ENCODE data around the gene MS4A2. TPM values are rescaled to one million over a fixed set of nuclear protein-coding genes. Genes with fewer than 3 reads are reported as not detected.
"Not testable (repeated sequence)": the region's sequence is repeated elsewhere in the genome, so short reads cannot be mapped to it uniquely, and the experiment has no call there.

Gene MS4A2
- total RNA-seq, 1 donor from 2014 or later: not detected

- Mint-ChIP-seq H3K36me3 (ENCODE audit: low read depth) (no peaks in the 10 kb centered on the region), H3K27me3 (ENCODE audit: low read depth) (peaks cover 28% of the 10 kb centered on the region), H3K4me1 (no peaks in the 10 kb centered on the region), H3K9me3 (no peaks in the 10 kb centered on the region), H3K27ac (ENCODE audit: unreplicated experiment) (no peak overlapping the region), H3K4me3 (no peak overlapping the region)
- DNase-seq (ENCODE audit: low read depth, low spot score): no peak
- TF ChIP-seq, protein P1, sequence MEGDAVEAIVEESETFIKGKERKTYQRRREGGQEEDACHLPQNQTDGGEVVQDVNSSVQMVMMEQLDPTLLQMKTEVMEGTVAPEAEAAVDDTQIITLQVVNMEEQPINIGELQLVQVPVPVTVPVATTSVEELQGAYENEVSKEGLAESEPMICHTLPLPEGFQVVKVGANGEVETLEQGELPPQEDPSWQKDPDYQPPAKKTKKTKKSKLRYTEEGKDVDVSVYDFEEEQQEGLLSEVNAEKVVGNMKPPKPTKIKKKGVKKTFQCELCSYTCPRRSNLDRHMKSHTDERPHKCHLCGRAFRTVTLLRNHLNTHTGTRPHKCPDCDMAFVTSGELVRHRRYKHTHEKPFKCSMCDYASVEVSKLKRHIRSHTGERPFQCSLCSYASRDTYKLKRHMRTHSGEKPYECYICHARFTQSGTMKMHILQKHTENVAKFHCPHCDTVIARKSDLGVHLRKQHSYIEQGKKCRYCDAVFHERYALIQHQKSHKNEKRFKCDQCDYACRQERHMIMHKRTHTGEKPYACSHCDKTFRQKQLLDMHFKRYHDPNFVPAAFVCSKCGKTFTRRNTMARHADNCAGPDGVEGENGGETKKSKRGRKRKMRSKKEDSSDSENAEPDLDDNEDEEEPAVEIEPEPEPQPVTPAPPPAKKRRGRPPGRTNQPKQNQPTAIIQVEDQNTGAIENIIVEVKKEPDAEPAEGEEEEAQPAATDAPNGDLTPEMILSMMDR (conservative IDR thresholded peaks at IDR 0.05): no peak
Measured at GRCh38 chr11:60087239-60087638, 1.2 kb upstream of the MS4A2 start.

- no peaks in the 10 kb centered on the region for H3K36me3 Mint-ChIP-seq (ENCODE audit: low read depth)
- H3K27ac Mint-ChIP-seq (ENCODE audit: unreplicated experiment): no peak overlapping the region
- DNase-seq (ENCODE audit: low read depth, low spot score): no peak
- H3K27me3 Mint-ChIP-seq (ENCODE audit: low read depth): no peaks in the 10 kb centered on the region
- no peaks in the 10 kb centered on the region for H3K4me1 Mint-ChIP-seq
- no peaks in the 10 kb centered on the region for H3K9me3 Mint-ChIP-seq
- H3K4me3 Mint-ChIP-seq: no peak overlapping the region
- TF ChIP-seq, protein P1 (conservative IDR thresholded peaks at IDR 0.05): no peak
Measured at GRCh38 chr11:60095477-60096120, 7.1 kb downstream of the MS4A2 start.

DNA sequence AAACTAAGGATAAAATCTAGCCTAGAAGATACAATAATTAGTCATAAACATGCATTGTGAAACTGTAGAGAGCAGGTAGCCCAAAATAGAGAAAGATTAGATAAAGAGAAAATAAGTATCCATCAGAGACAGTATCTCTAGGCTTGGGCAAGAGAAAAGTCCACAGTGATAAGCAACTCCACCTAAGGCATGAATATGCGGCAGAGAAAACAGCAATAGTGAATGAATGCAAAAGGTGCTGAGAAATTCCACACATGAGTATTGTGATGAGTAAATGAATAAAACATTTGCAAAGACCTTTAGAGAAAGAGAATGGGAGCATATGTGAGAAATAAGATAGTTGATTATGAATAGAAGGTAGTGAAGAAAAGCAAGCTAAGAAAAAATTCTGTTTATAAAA lies 8.7 kb downstream of the MS4A2 start:
- Mint-ChIP-seq H3K36me3 (ENCODE audit: low read depth) (no peaks in the 10 kb centered on the region), H3K9me3 (no peaks in the 10 kb centered on the region), H3K27ac (ENCODE audit: unreplicated experiment) (no peak overlapping the region), H3K4me1 (no peaks in the 10 kb centered on the region), H3K4me3 (no peak overlapping the region), H3K27me3 (ENCODE audit: low read depth) (no peaks in the 10 kb centered on the region)
- TF ChIP-seq, protein P1 (conservative IDR thresholded peaks at IDR 0.05): no peak
- DNase-seq (ENCODE audit: low read depth, low spot score): no peak

DNA sequence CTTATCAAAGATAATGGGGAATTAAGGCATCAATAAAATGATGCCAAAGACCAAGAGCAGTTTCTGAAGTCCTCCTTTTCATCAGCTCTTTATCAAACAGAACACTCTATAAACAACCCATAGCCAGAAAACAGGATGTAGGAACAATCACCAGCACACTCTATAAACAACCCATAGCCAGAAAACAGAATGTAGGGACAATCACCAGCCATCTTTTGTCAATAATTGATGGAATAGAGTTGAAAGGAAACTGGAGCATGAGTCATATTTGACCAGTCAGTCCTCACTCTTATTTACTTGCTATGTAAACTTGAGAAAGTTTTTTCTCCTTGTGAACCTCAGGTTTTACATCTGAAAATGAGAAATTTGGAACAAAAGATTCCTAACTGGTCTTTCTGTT lies 10.0 kb downstream of the MS4A2 start:
- Mint-ChIP-seq H3K27me3 (ENCODE audit: low read depth) (no peaks in the 10 kb centered on the region), H3K36me3 (ENCODE audit: low read depth) (no peaks in the 10 kb centered on the region), H3K27ac (ENCODE audit: unreplicated experiment) (no peak overlapping the region), H3K4me3 (no peak overlapping the region), H3K4me1 (no peaks in the 10 kb centered on the region), H3K9me3 (no peaks in the 10 kb centered on the region)
- TF ChIP-seq, protein P1 (conservative IDR thresholded peaks at IDR 0.05): no peak
- no peak for DNase-seq (ENCODE audit: low read depth, low spot score)

GRCh38 chr11:60100516-60100915 lies 12.1 kb downstream of the MS4A2 start:
- TF ChIP-seq, protein P1 (conservative IDR thresholded peaks at IDR 0.05): no peak
- Mint-ChIP-seq H3K27me3 (ENCODE audit: low read depth) (no peaks in the 10 kb centered on the region), H3K27ac (ENCODE audit: unreplicated experiment) (no peak overlapping the region), H3K36me3 (ENCODE audit: low read depth) (no peaks in the 10 kb centered on the region), H3K4me3 (no peak overlapping the region), H3K4me1 (no peaks in the 10 kb centered on the region), H3K9me3 (no peaks in the 10 kb centered on the region)
- no peak for DNase-seq (ENCODE audit: low read depth, low spot score)

DNA sequence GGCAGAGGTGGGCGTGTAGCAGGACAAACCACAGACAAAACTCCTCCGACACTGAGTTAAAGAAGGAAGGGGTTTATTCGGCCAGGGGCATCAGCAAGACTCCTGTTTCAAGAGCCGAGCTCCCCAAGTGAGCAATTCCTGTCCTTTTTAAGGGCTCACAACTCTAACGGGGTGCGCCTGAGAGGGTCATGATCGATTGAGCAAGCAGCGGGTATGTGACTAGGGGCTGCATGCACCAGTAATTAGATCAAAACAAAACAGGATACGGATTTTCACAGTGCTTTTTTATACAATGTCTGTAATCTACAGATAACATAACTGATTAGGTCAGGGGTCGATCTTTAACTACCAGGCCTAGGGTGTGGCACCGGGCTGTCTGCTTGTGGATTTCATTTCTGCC lies 12.9 kb downstream of the MS4A2 start:
- not testable (repeated sequence) for H3K36me3 Mint-ChIP-seq (ENCODE audit: low read depth); H3K27me3 Mint-ChIP-seq (ENCODE audit: low read depth); H3K27ac Mint-ChIP-seq (ENCODE audit: unreplicated experiment); H3K4me3 Mint-ChIP-seq; H3K4me1 Mint-ChIP-seq; DNase-seq (ENCODE audit: low read depth, low spot score); H3K9me3 Mint-ChIP-seq

- not testable (repeated sequence) for H3K36me3 Mint-ChIP-seq (ENCODE audit: low read depth); H3K27ac Mint-ChIP-seq (ENCODE audit: unreplicated experiment); H3K9me3 Mint-ChIP-seq; H3K4me3 Mint-ChIP-seq; H3K27me3 Mint-ChIP-seq (ENCODE audit: low read depth); H3K4me1 Mint-ChIP-seq; DNase-seq (ENCODE audit: low read depth, low spot score)
Measured at GRCh38 chr11:60104471-60105115, 16.1 kb downstream of the MS4A2 start.

DNA sequence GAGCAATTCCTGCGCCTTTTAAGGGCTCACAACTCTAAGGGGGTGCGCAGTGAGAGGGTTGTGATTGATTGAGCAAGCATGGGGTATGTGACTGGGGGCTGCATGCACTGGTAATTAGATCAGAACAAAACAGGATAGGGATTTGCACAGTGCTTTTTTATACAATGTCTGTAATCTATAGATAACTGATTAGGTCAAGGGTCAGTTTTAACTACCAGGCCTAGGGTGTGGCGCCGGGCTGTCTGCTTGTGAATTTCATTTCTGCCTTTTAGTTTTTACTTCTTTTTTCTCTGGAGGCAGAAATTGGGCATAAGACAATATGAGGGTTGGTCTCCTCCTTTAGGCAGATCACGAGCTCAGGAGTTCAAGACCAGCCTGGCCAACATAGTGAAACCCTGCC lies 20.2 kb downstream of the MS4A2 start:
- H3K4me3 Mint-ChIP-seq; DNase-seq (ENCODE audit: low read depth, low spot score); H3K9me3 Mint-ChIP-seq; H3K27ac Mint-ChIP-seq (ENCODE audit: unreplicated experiment); H3K27me3 Mint-ChIP-seq (ENCODE audit: low read depth); H3K36me3 Mint-ChIP-seq (ENCODE audit: low read depth); H3K4me1 Mint-ChIP-seq: not testable (repeated sequence)

Measured in neural crest cell (in vitro differentiated cells).